HCT116 (cell line): ENCODE measurements around the gene AP3D1. TPM values are rescaled to one million over a fixed set of nuclear protein-coding genes. Genes with fewer than 3 reads are reported as not detected.

Experiments used
- ATAC-seq: fragments of 200-7000 bp; cut with Tn5 transposase; 2 replicates; pipeline ENCODE4 v1.9.1; 2020; ENCODE audit warnings: mild to moderate bottlenecking, moderate library complexity
- BruUV-seq: library from RNA; stranded (reverse); fragments of 400-500 nt; replicated peaks from 2 replicates; lab custom pipeline; 2021; lab: Mats Ljungman, UMichigan
- CTCF ChIA-PET: fragments of 300-600 bp; sonication (Branson Sonifier 250); formaldehyde crosslinking; loops from one replicate; lab custom pipeline; 2021; ENCODE audit warnings: antibody characterized with exemption; lab: Charles Lee
- POLR2A ChIA-PET: fragments of 300-600, 350-600 bp; sonication (Branson Sonifier 250); formaldehyde crosslinking; loops from one replicate; lab custom pipeline; 2021; ENCODE audit warnings: antibody characterized with exemption; lab: Charles Lee
- RAD21 ChIA-PET, 2 experiments: fragments of 300-600 bp; sonication (Branson Sonifier 250); formaldehyde crosslinking; loops; one replicate each; lab custom pipeline; 2023; ENCODE audit warnings: low total read pairs in 2 of 2; ENCODE audit not compliant: uncharacterized antibody in 2 of 2, unreplicated experiment in 2 of 2, low non-redundant PET in 1 of 2; lab: Charles Lee
- DNase-seq: peaks from one replicate; pipeline ENCODE4 v3.0.0-alpha.2; 2010; ENCODE audit warnings: low read depth, low spot score
- H2AFZ ChIP-seq: fragments of 200-600 bp; shearing (Covaris generic), sonication (generic); 2 replicates; pipeline ENCODE4 v1.6.1; 2017; ENCODE audit warnings: low read depth, mixed run types, mixed read lengths, antibody characterized with exemption, low read length; ENCODE audit not compliant: poor library complexity, severe bottlenecking
- H3K27ac ChIP-seq: 2 replicates; pipeline ENCODE4 v1.5.1; 2012; ENCODE audit warnings: low read depth, low read length
- H3K27me3 ChIP-seq: fragments of 200-600 bp; sonication (generic); 2 replicates; pipeline ENCODE4 v1.6.1; 2016; ENCODE audit warnings: mixed run types, low read length, mixed read lengths; ENCODE audit not compliant: insufficient read depth
- H3K36me3 ChIP-seq, 2 experiments: fragments of 200-500 bp in 1 of 2; fragments of 200-600 bp in 1 of 2; sonication (Bioruptor generic) in 1 of 2; sonication (generic) in 1 of 2; 2 replicates each; pipeline versions ENCODE4 v1.5.1 to v1.6.1; 2014 to 2016; ENCODE audit warnings: low read length in 2 of 2, inconsistent platforms in 1 of 2, mixed read lengths in 1 of 2, mixed run types in 1 of 2; ENCODE audit not compliant: insufficient read depth in 2 of 2, control insufficient read depth in 1 of 2
- H3K4me1 ChIP-seq, 2 experiments: fragments of 200-600 bp in 1 of 2; sonication (generic) in 1 of 2; 2 replicates each; pipeline versions ENCODE4 v1.5.1 to v1.6.1; 2012 to 2017; ENCODE audit warnings: low read length in 2 of 2, inconsistent platforms in 1 of 2, mild to moderate bottlenecking in 1 of 2, mixed read lengths in 1 of 2, mixed run types in 1 of 2, moderate library complexity in 1 of 2; ENCODE audit not compliant: insufficient read depth in 2 of 2, control insufficient read depth in 1 of 2
- H3K4me2 ChIP-seq: fragments of 200-600 bp; sonication (generic); 2 replicates; pipeline ENCODE4 v1.6.1; 2017; ENCODE audit warnings: mixed run types, low read length, mixed read lengths
- H3K4me3 ChIP-seq, 2 experiments: fragments of 200-600 bp in 1 of 2; sonication (generic) in 1 of 2; replicated peaks in 1 of 2; 2 replicates each; pipeline ENCODE4 v1.5.1; 2011 to 2016; ENCODE audit warnings: low read length in 2 of 2, control low read depth in 1 of 2, low read depth in 1 of 2, mild to moderate bottlenecking in 1 of 2, mixed read lengths in 1 of 2, mixed run types in 1 of 2
- H3K79me2 ChIP-seq: fragments of 200-600 bp; sonication (generic); 2 replicates; pipeline ENCODE4 v1.6.1; 2017; ENCODE audit warnings: mild to moderate bottlenecking, mixed run types, low read length, moderate library complexity, mixed read lengths; ENCODE audit not compliant: insufficient read depth
- H3K9ac ChIP-seq: fragments of 200-600 bp; sonication (generic); 2 replicates; pipeline ENCODE4 v1.6.1; 2016; ENCODE audit warnings: low read length, mixed read lengths
- H3K9me2 ChIP-seq: fragments of 200-600 bp; sonication (generic), shearing (Covaris generic); 2 replicates; pipeline ENCODE4 v1.6.1; 2017; ENCODE audit warnings: mixed run types, mild to moderate bottlenecking, moderate library complexity; ENCODE audit not compliant: insufficient read depth
- H3K9me3 ChIP-seq, 2 experiments: fragments of 200-500 bp in 1 of 2; fragments of 200-600 bp in 1 of 2; sonication (Bioruptor generic) in 1 of 2; sonication (generic) in 1 of 2; 2 replicates each; pipeline ENCODE4 v1.6.1; 2014 to 2017; ENCODE audit warnings: low read length in 2 of 2, mixed read lengths in 2 of 2, inconsistent platforms in 1 of 2, low read depth in 1 of 2, mild to moderate bottlenecking in 1 of 2, mixed run types in 1 of 2, moderate library complexity in 1 of 2; ENCODE audit not compliant: control insufficient read depth in 1 of 2, insufficient read depth in 1 of 2
- H4K20me1 ChIP-seq: fragments of 200-600 bp; sonication (generic), shearing (Covaris generic); 2 replicates; pipeline ENCODE4 v1.6.1; 2017; ENCODE audit warnings: mixed run types, mild to moderate bottlenecking, moderate library complexity; ENCODE audit not compliant: insufficient read depth
- CEBPB ChIP-seq: IDR thresholded peaks from 2 replicates; pipeline ENCODE4 v1.6.1; 2012; ENCODE audit warnings: low read depth
- EGR1 ChIP-seq: IDR thresholded peaks from 2 replicates; pipeline ENCODE4 v1.6.1; 2012; ENCODE audit warnings: low read depth
- POLR2AphosphoS5 ChIP-seq: IDR thresholded peaks from 2 replicates; pipeline ENCODE4 v1.6.1; 2011; ENCODE audit warnings: mild to moderate bottlenecking, low read depth, low read length, moderate library complexity
- RAD21 ChIP-seq: IDR thresholded peaks from 2 replicates; pipeline ENCODE4 v1.6.1; 2012; ENCODE audit warnings: low read depth, mild to moderate bottlenecking
- SIN3A ChIP-seq: IDR thresholded peaks from 2 replicates; pipeline ENCODE4 v1.6.1; 2012; ENCODE audit warnings: low read depth
- YY1 ChIP-seq: IDR thresholded peaks from 2 replicates; pipeline ENCODE4 v1.6.1; 2011; ENCODE audit warnings: low read length, low read depth, moderate library complexity, mild to moderate bottlenecking; ENCODE audit not compliant: insufficient replicate concordance; ENCODE audit errors: extremely low read depth
- intact Hi-C: fragments of 100-400 bp; cut with micrococcal nuclease; formaldehyde crosslinking; loops from 2 replicates; pipeline ENCODE4 v1.10.0; 2022
- total RNA-seq: library from RNA; stranded (reverse); gene quantifications from one replicate; pipeline ENCODE4 v1.2.1, GENCODE V29; 2021; ENCODE audit not compliant: unreplicated experiment
- TF ChIP-seq, protein P1 (sequence below): IDR thresholded peaks from 2 replicates; pipeline ENCODE4 v1.6.1; 2012
- TF ChIP-seq, protein P2 (sequence below), 3 experiments: fragments of 200-600 bp in 1 of 3; sonication (generic) in 1 of 3; IDR thresholded peaks in 2 of 3; conservative IDR thresholded peaks in 1 of 3; 2 replicates each; pipeline ENCODE4 v1.5.1; 2012 to 2017; ENCODE audit warnings: low read depth in 2 of 3, low read length in 2 of 3, antibody characterized with exemption in 1 of 3, borderline replicate concordance in 1 of 3, control low read depth in 1 of 3, mild to moderate bottlenecking in 1 of 3, mixed read lengths in 1 of 3, mixed run types in 1 of 3, moderate library complexity in 1 of 3; ENCODE audit not compliant: insufficient read depth in 1 of 3

The AP3D1 gene
- total RNA-seq, 1 experiment from 2014 or later = 137 TPM

DNA sequence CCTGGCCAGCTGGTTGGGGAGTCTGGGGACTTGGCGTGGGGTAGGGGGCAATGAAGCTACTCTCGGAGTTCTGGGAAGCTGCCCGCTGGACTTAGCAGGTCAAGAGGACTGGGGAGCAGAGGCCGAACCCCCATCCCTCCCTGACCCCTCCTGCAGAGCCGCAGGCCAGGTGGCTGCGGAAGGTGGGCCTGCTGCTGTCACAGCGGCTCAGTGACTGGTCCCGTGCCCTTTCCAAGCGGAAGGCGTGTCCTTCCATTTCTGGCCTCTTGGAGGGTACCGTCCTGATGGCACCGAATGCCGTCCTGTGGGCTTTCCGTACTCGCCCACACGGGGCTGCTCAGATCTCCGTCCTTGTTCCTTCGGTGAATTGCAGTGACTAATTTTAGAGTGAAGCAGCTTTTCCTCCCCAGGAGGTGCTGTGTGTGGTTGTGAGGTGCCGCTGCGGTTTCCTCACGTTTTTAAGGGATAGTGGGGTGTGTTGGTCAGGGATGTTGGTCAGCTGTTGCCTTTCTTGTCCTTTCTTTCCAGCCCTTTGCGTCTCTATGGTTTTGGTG lies 33.1 kb upstream of the AP3D1 start:
- no peaks in the 10 kb centered on the region for H3K9me3 ChIP-seq
- ChIA-PET CTCF (no interaction called here), POLR2A (no interaction called here), RAD21 (no interaction called here)
- H3K9me2 ChIP-seq = no peaks in the 10 kb centered on the region
- H3K36me3 ChIP-seq = peaks cover 22 to 41% of the 10 kb centered on the region in 2 experiments; a peak in 3 of 4 replicates
- H3K9ac ChIP-seq = no peak overlapping the region
- no peaks in the 10 kb centered on the region for H3K4me1 ChIP-seq
- H3K27me3 ChIP-seq = no peaks in the 10 kb centered on the region
- no TSS peak for BruUV-seq
- H3K79me2 ChIP-seq = peaks cover 91% of the 10 kb centered on the region
- H2AFZ ChIP-seq = no peak overlapping the region
- H4K20me1 ChIP-seq = no peaks in the 10 kb centered on the region
- H3K4me2 ChIP-seq = no peak overlapping the region
- ATAC-seq (no peak; the same call in 1 of the 2 replicates), DNase-seq (no peak)
- no peak overlapping the region for H3K4me3 ChIP-seq
- TF ChIP-seq POLR2AphosphoS5 (no peak), SIN3A (no peak), CEBPB (no peak)
- no peak overlapping the region for H3K27ac ChIP-seq
- intact Hi-C loops = no loop called here

DNA sequence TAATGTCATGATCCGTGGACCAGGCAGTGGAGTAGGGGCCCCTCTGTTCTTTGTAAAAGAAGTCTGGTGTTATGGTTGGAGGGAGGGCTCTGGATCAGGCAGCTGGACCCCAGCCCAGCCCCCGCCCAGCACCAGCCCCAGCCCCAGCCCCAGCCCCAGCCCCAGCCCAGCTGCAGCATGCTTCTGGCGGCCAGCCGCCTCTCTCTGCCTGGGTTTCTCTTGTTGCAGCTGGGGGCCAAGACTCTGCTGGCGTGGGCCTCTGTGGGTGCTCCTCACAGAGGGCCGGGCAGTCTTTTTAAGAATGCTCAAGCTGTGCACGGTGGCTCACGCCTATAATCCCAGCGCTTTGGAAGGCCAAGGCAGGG lies 30.2 kb upstream of the AP3D1 start:
- POLR2A ChIA-PET = no interaction called here
- no peak for ATAC-seq
- H3K9ac ChIP-seq = no peak overlapping the region

More for the DNA sequence above, 30.2 kb upstream of the AP3D1 start:
- peaks cover 0 to 9% of the 10 kb centered on the region in 2 experiments; a peak in 3 of 4 replicates for H3K4me1 ChIP-seq
- no peak overlapping the region for H3K4me2 ChIP-seq
- ChIA-PET CTCF (interaction anchor here (0.8 kb wide), 1 partner anchor 26 kb away, joined by 3 read pairs; no protein-coding TSS in a partner anchor), RAD21 (no interaction called here)
- no peaks in the 10 kb centered on the region for H3K9me3 ChIP-seq
- no peak overlapping the region for H3K27ac ChIP-seq
- H3K79me2 ChIP-seq = peaks cover 99% of the 10 kb centered on the region
- DNase-seq = no peak
- no peak overlapping the region for H2AFZ ChIP-seq
- H3K9me2 ChIP-seq = no peaks in the 10 kb centered on the region
- no peak for TF ChIP-seq YY1
- no peak for TF ChIP-seq EGR1
- TF ChIP-seq, protein P1, sequence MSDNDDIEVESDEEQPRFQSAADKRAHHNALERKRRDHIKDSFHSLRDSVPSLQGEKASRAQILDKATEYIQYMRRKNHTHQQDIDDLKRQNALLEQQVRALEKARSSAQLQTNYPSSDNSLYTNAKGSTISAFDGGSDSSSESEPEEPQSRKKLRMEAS = no peak
- TF ChIP-seq, protein P2, sequence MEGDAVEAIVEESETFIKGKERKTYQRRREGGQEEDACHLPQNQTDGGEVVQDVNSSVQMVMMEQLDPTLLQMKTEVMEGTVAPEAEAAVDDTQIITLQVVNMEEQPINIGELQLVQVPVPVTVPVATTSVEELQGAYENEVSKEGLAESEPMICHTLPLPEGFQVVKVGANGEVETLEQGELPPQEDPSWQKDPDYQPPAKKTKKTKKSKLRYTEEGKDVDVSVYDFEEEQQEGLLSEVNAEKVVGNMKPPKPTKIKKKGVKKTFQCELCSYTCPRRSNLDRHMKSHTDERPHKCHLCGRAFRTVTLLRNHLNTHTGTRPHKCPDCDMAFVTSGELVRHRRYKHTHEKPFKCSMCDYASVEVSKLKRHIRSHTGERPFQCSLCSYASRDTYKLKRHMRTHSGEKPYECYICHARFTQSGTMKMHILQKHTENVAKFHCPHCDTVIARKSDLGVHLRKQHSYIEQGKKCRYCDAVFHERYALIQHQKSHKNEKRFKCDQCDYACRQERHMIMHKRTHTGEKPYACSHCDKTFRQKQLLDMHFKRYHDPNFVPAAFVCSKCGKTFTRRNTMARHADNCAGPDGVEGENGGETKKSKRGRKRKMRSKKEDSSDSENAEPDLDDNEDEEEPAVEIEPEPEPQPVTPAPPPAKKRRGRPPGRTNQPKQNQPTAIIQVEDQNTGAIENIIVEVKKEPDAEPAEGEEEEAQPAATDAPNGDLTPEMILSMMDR (IDR thresholded peaks at IDR 0.05 in 2 of 3, conservative IDR thresholded peaks at IDR 0.05 in 1 of 3; ENCODE audit: borderline replicate concordance in 1 of 3, insufficient read depth in 1 of 3, low read depth in 2 of 3, low read length in 2 of 3) = no peak
- no peak for TF ChIP-seq RAD21
- no peaks in the 10 kb centered on the region for H3K27me3 ChIP-seq
- BruUV-seq = no TSS peak
- no peak overlapping the region for H3K4me3 ChIP-seq
- H3K36me3 ChIP-seq = peaks cover 17 to 30% of the 10 kb centered on the region in 2 experiments; a peak in 3 of 4 replicates
- peaks cover 4% of the 10 kb centered on the region; the same call in 1 of the 2 replicates for H4K20me1 ChIP-seq
- intact Hi-C loops = no loop called here
